Hepatocyte (in vitro differentiated cells): ENCODE data around the gene SNX1. TPM values are rescaled to one million over a fixed set of nuclear protein-coding genes. Genes with fewer than 3 reads are reported as not detected.
A peak's percentile ranks its signal among the peaks of the same experiment; 100 is the strongest.

Source experiments
- DNase-seq: peaks from one replicate; pipeline ENCODE4 v3.0.0-alpha.2; 2016; ENCODE audit warnings: low spot score
- H2AFZ ChIP-seq: fragments of 200-600 bp; sonication (generic); 2 replicates; pipeline ENCODE4 v1.6.0; 2016; ENCODE audit warnings: antibody characterized with exemption, mild to moderate bottlenecking
- H3K27ac ChIP-seq: fragments of 200-600 bp; sonication (generic); 2 replicates; pipeline ENCODE4 v1.5.1; 2016; ENCODE audit warnings: mild to moderate bottlenecking
- H3K27me3 ChIP-seq: fragments of 200-600 bp; sonication (generic); 2 replicates; pipeline ENCODE4 v1.6.1; 2016
- H3K36me3 ChIP-seq: fragments of 200-600 bp; sonication (generic); replicated peaks from 2 replicates; pipeline ENCODE4 v1.5.1; 2016; ENCODE audit warnings: low read depth; ENCODE audit not compliant: insufficient read depth
- H3K4me1 ChIP-seq: fragments of 200-600 bp; sonication (generic); 2 replicates; pipeline ENCODE4 v1.5.1; 2016; ENCODE audit warnings: mild to moderate bottlenecking, moderate library complexity; ENCODE audit not compliant: insufficient read depth
- H3K4me2 ChIP-seq: fragments of 200-600 bp; sonication (generic); 2 replicates; pipeline ENCODE4 v1.6.0; 2016
- H3K4me3 ChIP-seq: fragments of 200-600 bp; sonication (generic); 2 replicates; pipeline ENCODE4 v1.5.1; 2016; ENCODE audit warnings: mild to moderate bottlenecking
- H3K79me2 ChIP-seq: fragments of 200-600 bp; sonication (generic); 2 replicates; pipeline ENCODE4 v1.6.0; 2017; ENCODE audit warnings: mild to moderate bottlenecking
- H3K9me2 ChIP-seq: fragments of 200-600 bp; sonication (generic); replicated peaks from 2 replicates; pipeline ENCODE4 v1.6.0; 2017; ENCODE audit warnings: mild to moderate bottlenecking; ENCODE audit not compliant: insufficient read depth
- H3K9me3 ChIP-seq: fragments of 200-600 bp; sonication (generic); 2 replicates; pipeline ENCODE4 v1.5.1; 2016; ENCODE audit warnings: low read depth, mild to moderate bottlenecking
- H4K20me1 ChIP-seq: fragments of 200-600 bp; sonication (generic); 2 replicates; pipeline ENCODE4 v1.6.0; 2016; ENCODE audit warnings: mild to moderate bottlenecking; ENCODE audit not compliant: insufficient read depth, poor library complexity, severe bottlenecking
- CTCF ChIP-seq: fragments of 200-600 bp; sonication (generic); IDR thresholded peaks from 2 replicates; pipeline ENCODE4 v1.5.1; 2016; ENCODE audit warnings: antibody characterized with exemption, mild to moderate bottlenecking; ENCODE audit not compliant: poor library complexity
- EZH2 ChIP-seq: fragments of 200-600 bp; sonication (generic); IDR thresholded peaks from 2 replicates; pipeline ENCODE4 v1.6.1; 2016; ENCODE audit warnings: antibody characterized with exemption, mild to moderate bottlenecking, borderline replicate concordance
- EZH2phosphoT487 ChIP-seq: fragments of 200-600 bp; sonication (generic); IDR thresholded peaks from one replicate; pipeline ENCODE4 v1.6.1; 2018; ENCODE audit warnings: antibody characterized with exemption, mild to moderate bottlenecking, low read depth, moderate library complexity; ENCODE audit not compliant: unreplicated experiment, severe bottlenecking
- WGBS: methylation state at CpG from one replicate; pipeline ENCODE4 v1.1.6; 2016; ENCODE audit warnings: low lambda C conversion rate; ENCODE audit errors: missing lambda C conversion rate; 5-methylcytosine and 5-hydroxymethylcytosine counted together
- polyA plus RNA-seq: library from polyadenylated mRNA; unstranded; fragments of >200 nt; fragmentation: Nextera tagmentation; extraction: Ambion mirVana; gene quantifications from 2 replicates; pipeline ENCODE4 v1.2.1, GENCODE V29; 2016
- total RNA-seq: library from RNA; depleted of rRNA; stranded (reverse); fragments of >200 nt; gene quantifications from 2 replicates; pipeline ENCODE4 v1.2.3, GENCODE V29; 2014

Gene SNX1
- total and polyA plus RNA-seq, 2 experiments from 2014 or later = 64.9 to 103 TPM

DNA sequence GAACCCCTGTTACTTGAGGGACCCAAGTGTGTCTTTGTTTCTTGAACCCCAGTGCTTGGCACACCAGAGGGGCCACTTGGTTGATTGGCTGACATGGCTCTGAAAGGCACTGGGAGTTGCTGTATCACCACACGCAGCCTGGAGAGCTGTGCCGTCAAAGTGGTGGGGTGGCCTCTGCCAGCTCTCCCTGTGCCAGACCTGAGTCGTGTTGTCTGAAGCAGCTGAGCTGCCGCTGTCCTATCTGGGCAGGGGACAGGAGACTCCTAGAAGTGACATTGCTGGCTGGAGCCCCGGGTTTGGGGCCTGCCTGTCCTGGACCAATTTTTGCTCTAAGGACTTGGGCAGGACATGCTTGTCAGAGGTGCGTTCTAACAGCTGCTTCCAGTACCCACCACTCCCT lies 50.3 kb downstream of the SNX1 start:
- H4K20me1 ChIP-seq = no peaks in the 10 kb centered on the region
- WGBS = 89% methylated on average over 6 of the region's 6 CpGs
- H3K79me2 ChIP-seq = no peaks in the 10 kb centered on the region
- no peaks in the 10 kb centered on the region for H3K9me2 ChIP-seq
- no peaks in the 10 kb centered on the region for H3K27me3 ChIP-seq
- no peak overlapping the region for H3K4me2 ChIP-seq
- H3K9me3 ChIP-seq = no peaks in the 10 kb centered on the region
- peaks cover 9% of the 10 kb centered on the region for H3K4me1 ChIP-seq
- H3K4me3 ChIP-seq = no peak overlapping the region
- no peak overlapping the region for H3K27ac ChIP-seq
- no peak overlapping the region for H2AFZ ChIP-seq
- DNase-seq = no peak
- no peak for TF ChIP-seq EZH2
- TF ChIP-seq CTCF = no peak
- no peak for TF ChIP-seq EZH2phosphoT487
- H3K36me3 ChIP-seq = peaks cover 2% of the 10 kb centered on the region

DNA sequence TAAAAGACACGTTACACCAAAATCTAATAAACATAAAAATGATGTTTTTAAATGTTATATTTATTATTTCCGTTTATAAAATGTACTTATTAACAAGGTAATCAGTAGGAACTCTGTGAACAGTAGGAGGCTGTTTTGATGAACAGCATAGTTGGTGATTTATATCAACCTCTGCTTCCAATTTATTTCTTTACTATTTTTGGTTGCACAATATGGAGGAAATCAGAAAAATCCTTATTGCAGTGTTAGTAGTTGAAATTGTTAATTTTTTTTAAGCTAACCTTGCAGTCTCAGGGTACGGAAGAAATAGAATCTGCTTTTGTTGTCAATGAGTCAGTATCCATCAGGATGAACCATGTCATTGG lies 50.7 kb downstream of the SNX1 start:
- peak overlapping the region; percentile 16 for H3K4me2 ChIP-seq
- TF ChIP-seq EZH2phosphoT487 = no peak
- TF ChIP-seq EZH2 = no peak
- TF ChIP-seq CTCF = no peak
- no peaks in the 10 kb centered on the region for H3K36me3 ChIP-seq
- 85% methylated on average over 3 of the region's 3 CpGs for WGBS
- DNase-seq = no peak
- H4K20me1 ChIP-seq = no peaks in the 10 kb centered on the region
- H2AFZ ChIP-seq = no peak overlapping the region
- H3K4me1 ChIP-seq = peaks cover 11% of the 10 kb centered on the region
- no peaks in the 10 kb centered on the region for H3K79me2 ChIP-seq
- no peaks in the 10 kb centered on the region for H3K27me3 ChIP-seq
- no peak overlapping the region for H3K4me3 ChIP-seq
- no peaks in the 10 kb centered on the region for H3K9me2 ChIP-seq
- H3K9me3 ChIP-seq = no peaks in the 10 kb centered on the region
- H3K27ac ChIP-seq = no peak overlapping the region

DNA sequence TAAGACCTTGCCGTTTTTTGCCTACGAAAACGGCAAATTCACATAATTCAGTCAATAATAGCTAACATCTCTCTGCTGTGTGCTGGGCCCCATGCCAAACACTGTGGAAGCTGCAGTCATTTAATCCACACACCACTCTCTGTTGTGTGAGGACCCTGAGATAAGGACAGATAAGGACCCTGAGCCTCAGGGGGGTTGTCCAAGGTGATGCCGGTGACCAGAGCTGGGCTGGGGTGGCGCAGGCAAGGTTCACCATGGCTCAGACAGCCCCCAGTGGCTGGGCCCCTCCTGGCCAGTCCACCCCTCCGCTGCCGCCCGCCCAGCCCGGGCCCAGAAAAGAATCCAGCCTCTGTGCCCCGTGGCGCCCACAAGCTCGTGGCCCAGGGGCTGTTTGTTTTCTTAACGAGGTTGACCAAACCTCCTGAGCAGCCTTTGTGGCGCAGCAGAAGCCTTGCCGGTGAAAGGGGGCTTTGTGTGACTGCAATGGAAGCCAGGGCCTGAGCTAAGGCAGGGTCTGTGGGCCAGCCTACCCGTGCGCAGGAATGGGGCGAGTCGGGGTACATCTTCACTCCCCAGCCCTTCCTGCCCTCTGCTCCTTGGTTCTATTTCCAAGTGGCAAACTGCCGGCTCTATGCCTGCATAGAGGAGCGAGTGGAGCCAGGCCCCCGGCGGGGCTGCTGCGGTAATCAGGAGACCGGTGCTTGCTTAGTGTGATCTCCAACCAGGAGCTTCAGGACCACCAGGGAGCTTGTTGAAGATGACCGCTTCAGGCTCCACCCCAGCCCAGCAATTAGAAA lies 51.3 kb downstream of the SNX1 start:
- Histone ChIP-seq H4K20me1 (no peaks in the 10 kb centered on the region), H2AFZ (no peak overlapping the region), H3K9me2 (no peaks in the 10 kb centered on the region), H3K27ac (no peak overlapping the region), H3K4me2 (peak overlapping the region; percentile 16), H3K4me1 (peaks cover 17% of the 10 kb centered on the region), H3K79me2 (no peaks in the 10 kb centered on the region), H3K9me3 (no peaks in the 10 kb centered on the region), H3K27me3 (peaks cover 5% of the 10 kb centered on the region), H3K36me3 (no peaks in the 10 kb centered on the region), H3K4me3 (no peak overlapping the region)
- WGBS = 72% methylated on average over 22 of the region's 26 CpGs
- no peak for DNase-seq
- TF ChIP-seq CTCF = no peak
- TF ChIP-seq EZH2phosphoT487 = no peak
- no peak for TF ChIP-seq EZH2
